CD14-positive monocyte (primary cell): ENCODE results near the gene HOXD12. TPM values are rescaled to one million over a fixed set of nuclear protein-coding genes. Genes with fewer than 3 reads are reported as not detected.
A peak's percentile ranks its signal among the peaks of the same experiment; 100 is the strongest.

Source experiments
- DNase-seq, 3 donors: peaks; one replicate each; pipeline ENCODE4 v3.0.0-alpha.2; 2011 to 2022
- H2AFZ ChIP-seq: 2 replicates; pipeline ENCODE4 v1.6.0; 2012; ENCODE audit warnings: mild to moderate bottlenecking, low read depth, low read length, inconsistent platforms; ENCODE audit not compliant: insufficient read depth, poor library complexity, severe bottlenecking
- H3K27ac ChIP-seq, 2 donors: 1 replicate in 1 of 2; 2 replicates in 1 of 2; pipeline ENCODE4 v1.5.1; 2012 to 2013; ENCODE audit warnings: low read length in 2 of 2, control low read depth in 1 of 2, inconsistent platforms in 1 of 2, low read depth in 1 of 2, mild to moderate bottlenecking in 1 of 2
- H3K27me3 ChIP-seq, 2 donors: one replicate each; pipeline versions ENCODE4 v1.6.0 to v1.6.1; 2011 to 2013; ENCODE audit warnings: low read length in 2 of 2; ENCODE audit not compliant: control insufficient read depth in 2 of 2, insufficient read depth in 2 of 2
- H3K36me3 ChIP-seq, 2 donors: replicated peaks in 1 of 2; 1 replicate in 1 of 2; 2 replicates in 1 of 2; pipeline versions ENCODE4 v1.5.1 to v1.6.1; 2012 to 2013; ENCODE audit warnings: low read length in 2 of 2, control low read depth in 1 of 2, inconsistent platforms in 1 of 2, mild to moderate bottlenecking in 1 of 2; ENCODE audit not compliant: insufficient read depth in 2 of 2, control insufficient read depth in 1 of 2
- H3K4me1 ChIP-seq, 2 donors: 1 replicate in 1 of 2; 2 replicates in 1 of 2; pipeline versions ENCODE4 v1.5.1 to v1.6.1; 2012 to 2013; ENCODE audit warnings: low read length in 2 of 2, control low read depth in 1 of 2, inconsistent platforms in 1 of 2, mild to moderate bottlenecking in 1 of 2, moderate library complexity in 1 of 2; ENCODE audit not compliant: insufficient read depth in 2 of 2, control insufficient read depth in 1 of 2
- H3K4me2 ChIP-seq: replicated peaks from 2 replicates; pipeline ENCODE3; 2012; ENCODE audit warnings: low read length, moderate library complexity, mild to moderate bottlenecking; ENCODE audit not compliant: poor library complexity, severe bottlenecking; ENCODE audit errors: extremely low read depth
- H3K4me3 ChIP-seq, 3 experiments: fragments of 200-600 bp in 1 of 3; sonication (generic) in 1 of 3; replicated peaks in 1 of 3; 1 replicate in 2 of 3; 2 replicates in 1 of 3; pipeline ENCODE4 v1.5.1; 2011 to 2013; ENCODE audit warnings: low read length in 3 of 3, mild to moderate bottlenecking in 3 of 3, control low read depth in 2 of 3, low read depth in 2 of 3, inconsistent platforms in 1 of 3, moderate library complexity in 1 of 3
- H3K79me2 ChIP-seq: 2 replicates; pipeline ENCODE4 v1.6.0; 2012; ENCODE audit warnings: mild to moderate bottlenecking, control low read depth, inconsistent platforms, low read length, moderate library complexity; ENCODE audit not compliant: insufficient read depth
- H3K9ac ChIP-seq: 2 replicates; pipeline ENCODE4 v1.6.0; 2017; ENCODE audit warnings: low read length, mild to moderate bottlenecking; ENCODE audit not compliant: insufficient read depth, poor library complexity, severe bottlenecking
- H3K9me3 ChIP-seq, 2 donors: replicated peaks in 1 of 2; 1 replicate in 1 of 2; 2 replicates in 1 of 2; pipeline versions ENCODE4 v1.5.1 to v1.6.1; 2012 to 2013; ENCODE audit warnings: low read length in 2 of 2, control low read depth in 1 of 2; ENCODE audit not compliant: control insufficient read depth in 1 of 2, insufficient read depth in 1 of 2
- H4K20me1 ChIP-seq: 2 replicates; pipeline ENCODE4 v1.6.0; 2012; ENCODE audit warnings: mild to moderate bottlenecking, low read length, control low read depth, moderate library complexity; ENCODE audit not compliant: insufficient read depth
- H3K27ac Mint-ChIP-seq, 7 donors: one replicate each; pipeline ENCODE4 v1.8.0; 2020; ENCODE audit warnings: mild to moderate bottlenecking in 7 of 7, mixed read lengths in 7 of 7, moderate library complexity in 6 of 7, inconsistent platforms in 2 of 7
- H3K27me3 Mint-ChIP-seq, 3 donors: one replicate each; pipeline ENCODE4 v1.8.0; 2021 to 2022; ENCODE audit warnings: low read depth in 3 of 3, mild to moderate bottlenecking in 3 of 3, mixed read lengths in 3 of 3, moderate library complexity in 3 of 3, inconsistent platforms in 1 of 3
- H3K36me3 Mint-ChIP-seq, 2 donors: one replicate each; pipeline ENCODE4 v1.8.0; 2020; ENCODE audit warnings: mixed read lengths in 2 of 2, inconsistent platforms in 1 of 2, mild to moderate bottlenecking in 1 of 2
- H3K4me1 Mint-ChIP-seq: one replicate; pipeline ENCODE4 v1.8.0; 2020; ENCODE audit warnings: mild to moderate bottlenecking, mixed read lengths
- H3K4me3 Mint-ChIP-seq, 2 donors: one replicate each; pipeline ENCODE4 v1.8.0; 2020; ENCODE audit warnings: mild to moderate bottlenecking in 2 of 2, mixed read lengths in 2 of 2, moderate library complexity in 1 of 2
- H3K9me3 Mint-ChIP-seq, 7 donors: one replicate each; pipeline ENCODE4 v1.8.0; 2020 to 2022; ENCODE audit warnings: mixed read lengths in 7 of 7, mild to moderate bottlenecking in 6 of 7, moderate library complexity in 6 of 7, inconsistent platforms in 2 of 7
- WGBS: methylation state at CpG from one replicate; pipeline ENCODE4 v1.1.5; 2013; ENCODE audit warnings: missing lambda C conversion rate; ENCODE audit not compliant: insufficient coverage; 5-methylcytosine and 5-hydroxymethylcytosine counted together
- intact Hi-C, 2 donors: fragments of 100-400 bp; cut with micrococcal nuclease; formaldehyde crosslinking; loops; one replicate each; pipeline versions ENCODE4 v1.15.0 to v1.15.1; 2023
- polyA plus RNA-seq, 3 donors: library from polyadenylated mRNA; depleted of rRNA in 1 of 3; unstranded in 2 of 3; stranded (reverse) in 1 of 3; fragments of 300-500 nt in 2 of 3; fragments of >200 nt in 1 of 3; fragmentation: Illumina TruSeq in 2 of 3; gene quantifications; 1 replicate in 2 of 3; 2 replicates in 1 of 3; pipeline ENCODE4 v1.2.3, GENCODE V29; 2012 to 2021
- TF ChIP-seq, protein P1 (sequence below): fragments of 200-600 bp; IDR thresholded peaks from one replicate; pipeline ENCODE4 v1.8.0; 2022; ENCODE audit warnings: antibody characterized with exemption, mild to moderate bottlenecking

Gene HOXD12
- polyA plus RNA-seq, 3 donors, result not detected

DNA sequence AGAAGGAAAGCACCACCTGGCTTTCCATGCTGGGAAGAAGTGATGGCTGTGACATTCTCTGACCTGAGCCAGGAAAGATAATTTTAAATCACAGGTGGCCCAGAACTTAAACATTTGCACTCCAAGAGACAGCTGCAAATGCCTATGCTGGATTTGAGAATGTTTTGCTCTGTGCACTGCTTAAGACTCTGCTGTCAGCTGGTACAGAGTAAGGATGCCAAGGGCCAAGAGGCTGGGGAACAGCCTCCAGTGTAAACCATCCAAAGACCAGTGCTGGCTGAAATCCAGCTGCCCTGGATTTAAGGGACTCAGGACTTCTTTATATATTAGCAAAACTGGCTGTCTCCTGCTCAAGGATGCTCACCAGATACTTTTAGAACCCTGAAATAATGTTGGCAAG, 33.8 kb downstream of the HOXD12 start:
- Mint-ChIP-seq H3K4me1 (peaks cover 34% of the 10 kb centered on the region), H3K27me3 (peaks cover 90 to 98% (median 91%) of the 10 kb centered on the region in 3 donors), H3K27ac (peak overlapping the region in 1 of 7 donors; percentile 33), H3K9me3 (peaks cover 0 to 41% (median 28%) of the 10 kb centered on the region in 7 donors), H3K4me3 (peak overlapping the region in 1 of 2 donors; percentile 78), H3K36me3 (peaks cover 0 to 20% of the 10 kb centered on the region in 2 donors)
- no peak overlapping the region for H3K27ac ChIP-seq
- no peak overlapping the region for H3K4me2 ChIP-seq
- no peak overlapping the region for H3K9ac ChIP-seq
- intact Hi-C loops, result loop anchor here in 1 of 2 donors (5.0 kb wide), 1 partner anchor 1796 kb away; no protein-coding TSS in a partner anchor
- peaks cover 92% of the 10 kb centered on the region in 2 donors for H3K27me3 ChIP-seq
- H3K4me1 ChIP-seq, result peaks cover 19 to 40% of the 10 kb centered on the region in 2 donors
- H3K36me3 ChIP-seq, result no peaks in the 10 kb centered on the region
- DNase-seq, result no peak
- H3K4me3 ChIP-seq, result no peak overlapping the region
- TF ChIP-seq, protein P1, sequence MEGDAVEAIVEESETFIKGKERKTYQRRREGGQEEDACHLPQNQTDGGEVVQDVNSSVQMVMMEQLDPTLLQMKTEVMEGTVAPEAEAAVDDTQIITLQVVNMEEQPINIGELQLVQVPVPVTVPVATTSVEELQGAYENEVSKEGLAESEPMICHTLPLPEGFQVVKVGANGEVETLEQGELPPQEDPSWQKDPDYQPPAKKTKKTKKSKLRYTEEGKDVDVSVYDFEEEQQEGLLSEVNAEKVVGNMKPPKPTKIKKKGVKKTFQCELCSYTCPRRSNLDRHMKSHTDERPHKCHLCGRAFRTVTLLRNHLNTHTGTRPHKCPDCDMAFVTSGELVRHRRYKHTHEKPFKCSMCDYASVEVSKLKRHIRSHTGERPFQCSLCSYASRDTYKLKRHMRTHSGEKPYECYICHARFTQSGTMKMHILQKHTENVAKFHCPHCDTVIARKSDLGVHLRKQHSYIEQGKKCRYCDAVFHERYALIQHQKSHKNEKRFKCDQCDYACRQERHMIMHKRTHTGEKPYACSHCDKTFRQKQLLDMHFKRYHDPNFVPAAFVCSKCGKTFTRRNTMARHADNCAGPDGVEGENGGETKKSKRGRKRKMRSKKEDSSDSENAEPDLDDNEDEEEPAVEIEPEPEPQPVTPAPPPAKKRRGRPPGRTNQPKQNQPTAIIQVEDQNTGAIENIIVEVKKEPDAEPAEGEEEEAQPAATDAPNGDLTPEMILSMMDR, result no peak
- no peak overlapping the region for H2AFZ ChIP-seq
- H3K79me2 ChIP-seq, result no peaks in the 10 kb centered on the region
- peaks cover 3 to 66% of the 10 kb centered on the region in 2 donors for H3K9me3 ChIP-seq
- no peaks in the 10 kb centered on the region for H4K20me1 ChIP-seq

DNA sequence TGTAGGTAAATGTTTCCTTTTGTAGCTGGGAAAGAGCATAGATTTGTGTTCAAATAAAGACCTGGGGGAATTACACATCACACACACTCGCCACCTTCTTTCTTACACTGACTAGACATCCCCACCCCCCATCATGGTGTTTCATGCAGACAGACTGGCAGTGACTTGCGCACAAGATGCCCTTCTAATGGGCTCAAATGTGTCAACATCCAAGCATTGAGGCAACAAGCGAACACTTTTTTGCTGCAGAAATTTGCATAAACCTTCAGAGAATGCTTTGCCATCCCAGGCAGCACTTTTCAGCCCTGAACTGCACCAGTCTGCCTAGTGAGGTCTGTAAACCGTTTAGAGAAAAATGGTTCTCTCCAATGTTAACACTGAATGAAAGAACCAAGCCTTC, 34.4 kb downstream of the HOXD12 start:
- Mint-ChIP-seq H3K27ac (peak overlapping the region in 1 of 7 donors; percentile 1), H3K27me3 (peaks cover 90 to 98% (median 91%) of the 10 kb centered on the region in 3 donors), H3K4me1 (peaks cover 34% of the 10 kb centered on the region), H3K36me3 (peaks cover 0 to 18% of the 10 kb centered on the region in 2 donors), H3K4me3 (peak overlapping the region in 1 of 2 donors; percentile 78), H3K9me3 (peaks cover 0 to 41% (median 32%) of the 10 kb centered on the region in 7 donors)
- Histone ChIP-seq H3K36me3 (no peaks in the 10 kb centered on the region), H3K79me2 (no peaks in the 10 kb centered on the region), H3K27ac (no peak overlapping the region), H3K27me3 (peaks cover 92% of the 10 kb centered on the region in 2 donors), H2AFZ (no peak overlapping the region), H3K4me1 (peaks cover 16 to 36% of the 10 kb centered on the region in 2 donors), H4K20me1 (no peaks in the 10 kb centered on the region), H3K4me3 (no peak overlapping the region), H3K4me2 (no peak overlapping the region), H3K9ac (no peak overlapping the region), H3K9me3 (peaks cover 3 to 66% of the 10 kb centered on the region in 2 donors)
- TF ChIP-seq, protein P1, result no peak
- DNase-seq, result no peak
- 47% methylated on average over 3 of the region's 4 CpGs for WGBS
- intact Hi-C loops, result loop anchor here in 1 of 2 donors (5.0 kb wide), 1 partner anchor 1797 kb away; no protein-coding TSS in a partner anchor
